HCT116 (cell line): ENCODE measurements around the gene SKA2. TPM values are rescaled to one million over a fixed set of nuclear protein-coding genes. Genes with fewer than 3 reads are reported as not detected.

Experiments used
- ATAC-seq: fragments of 200-7000 bp; cut with Tn5 transposase; 2 replicates; pipeline ENCODE4 v1.9.1; 2020; ENCODE audit warnings: mild to moderate bottlenecking, moderate library complexity
- BruUV-seq: library from RNA; stranded (reverse); fragments of 400-500 nt; replicated peaks from 2 replicates; lab custom pipeline; 2021; lab: Mats Ljungman, UMichigan
- CTCF ChIA-PET: fragments of 300-600 bp; sonication (Branson Sonifier 250); formaldehyde crosslinking; loops from one replicate; lab custom pipeline; 2021; ENCODE audit warnings: antibody characterized with exemption; lab: Charles Lee
- POLR2A ChIA-PET: fragments of 300-600, 350-600 bp; sonication (Branson Sonifier 250); formaldehyde crosslinking; loops from one replicate; lab custom pipeline; 2021; ENCODE audit warnings: antibody characterized with exemption; lab: Charles Lee
- RAD21 ChIA-PET, 2 experiments: fragments of 300-600 bp; sonication (Branson Sonifier 250); formaldehyde crosslinking; loops; one replicate each; lab custom pipeline; 2023; ENCODE audit warnings: low total read pairs in 2 of 2; ENCODE audit not compliant: uncharacterized antibody in 2 of 2, unreplicated experiment in 2 of 2, low non-redundant PET in 1 of 2; lab: Charles Lee
- DNase-seq: peaks from one replicate; pipeline ENCODE4 v3.0.0-alpha.2; 2010; ENCODE audit warnings: low read depth, low spot score
- H2AFZ ChIP-seq: fragments of 200-600 bp; shearing (Covaris generic), sonication (generic); 2 replicates; pipeline ENCODE4 v1.6.1; 2017; ENCODE audit warnings: low read depth, mixed run types, mixed read lengths, antibody characterized with exemption, low read length; ENCODE audit not compliant: poor library complexity, severe bottlenecking
- H3K27ac ChIP-seq: 2 replicates; pipeline ENCODE4 v1.5.1; 2012; ENCODE audit warnings: low read depth, low read length
- H3K27me3 ChIP-seq: fragments of 200-600 bp; sonication (generic); 2 replicates; pipeline ENCODE4 v1.6.1; 2016; ENCODE audit warnings: mixed run types, low read length, mixed read lengths; ENCODE audit not compliant: insufficient read depth
- H3K36me3 ChIP-seq, 2 experiments: fragments of 200-500 bp in 1 of 2; fragments of 200-600 bp in 1 of 2; sonication (Bioruptor generic) in 1 of 2; sonication (generic) in 1 of 2; 2 replicates each; pipeline versions ENCODE4 v1.5.1 to v1.6.1; 2014 to 2016; ENCODE audit warnings: low read length in 2 of 2, inconsistent platforms in 1 of 2, mixed read lengths in 1 of 2, mixed run types in 1 of 2; ENCODE audit not compliant: insufficient read depth in 2 of 2, control insufficient read depth in 1 of 2
- H3K4me1 ChIP-seq, 2 experiments: fragments of 200-600 bp in 1 of 2; sonication (generic) in 1 of 2; 2 replicates each; pipeline versions ENCODE4 v1.5.1 to v1.6.1; 2012 to 2017; ENCODE audit warnings: low read length in 2 of 2, inconsistent platforms in 1 of 2, mild to moderate bottlenecking in 1 of 2, mixed read lengths in 1 of 2, mixed run types in 1 of 2, moderate library complexity in 1 of 2; ENCODE audit not compliant: insufficient read depth in 2 of 2, control insufficient read depth in 1 of 2
- H3K4me2 ChIP-seq: fragments of 200-600 bp; sonication (generic); 2 replicates; pipeline ENCODE4 v1.6.1; 2017; ENCODE audit warnings: mixed run types, low read length, mixed read lengths
- H3K4me3 ChIP-seq, 2 experiments: fragments of 200-600 bp in 1 of 2; sonication (generic) in 1 of 2; replicated peaks in 1 of 2; 2 replicates each; pipeline ENCODE4 v1.5.1; 2011 to 2016; ENCODE audit warnings: low read length in 2 of 2, control low read depth in 1 of 2, low read depth in 1 of 2, mild to moderate bottlenecking in 1 of 2, mixed read lengths in 1 of 2, mixed run types in 1 of 2
- H3K79me2 ChIP-seq: fragments of 200-600 bp; sonication (generic); 2 replicates; pipeline ENCODE4 v1.6.1; 2017; ENCODE audit warnings: mild to moderate bottlenecking, mixed run types, low read length, moderate library complexity, mixed read lengths; ENCODE audit not compliant: insufficient read depth
- H3K9ac ChIP-seq: fragments of 200-600 bp; sonication (generic); 2 replicates; pipeline ENCODE4 v1.6.1; 2016; ENCODE audit warnings: low read length, mixed read lengths
- H3K9me2 ChIP-seq: fragments of 200-600 bp; sonication (generic), shearing (Covaris generic); 2 replicates; pipeline ENCODE4 v1.6.1; 2017; ENCODE audit warnings: mixed run types, mild to moderate bottlenecking, moderate library complexity; ENCODE audit not compliant: insufficient read depth
- H3K9me3 ChIP-seq, 2 experiments: fragments of 200-500 bp in 1 of 2; fragments of 200-600 bp in 1 of 2; sonication (Bioruptor generic) in 1 of 2; sonication (generic) in 1 of 2; 2 replicates each; pipeline ENCODE4 v1.6.1; 2014 to 2017; ENCODE audit warnings: low read length in 2 of 2, mixed read lengths in 2 of 2, inconsistent platforms in 1 of 2, low read depth in 1 of 2, mild to moderate bottlenecking in 1 of 2, mixed run types in 1 of 2, moderate library complexity in 1 of 2; ENCODE audit not compliant: control insufficient read depth in 1 of 2, insufficient read depth in 1 of 2
- H4K20me1 ChIP-seq: fragments of 200-600 bp; sonication (generic), shearing (Covaris generic); 2 replicates; pipeline ENCODE4 v1.6.1; 2017; ENCODE audit warnings: mixed run types, mild to moderate bottlenecking, moderate library complexity; ENCODE audit not compliant: insufficient read depth
- CBX3 ChIP-seq: IDR thresholded peaks from 2 replicates; pipeline ENCODE4 v1.6.1; 2012; ENCODE audit warnings: low read depth
- EGR1 ChIP-seq: IDR thresholded peaks from 2 replicates; pipeline ENCODE4 v1.6.1; 2012; ENCODE audit warnings: low read depth
- EZH2 ChIP-seq: fragments of 200-600 bp; sonication (generic); IDR thresholded peaks from 2 replicates; pipeline ENCODE4 v1.6.1; 2017; ENCODE audit warnings: antibody characterized with exemption, mixed run types
- POLR2A ChIP-seq: IDR thresholded peaks from 2 replicates; pipeline ENCODE4 v1.7.0; 2011; ENCODE audit warnings: borderline replicate concordance; ENCODE audit not compliant: insufficient read depth, insufficient read length; ENCODE audit errors: extremely low read depth
- TCF7L2 ChIP-seq: IDR thresholded peaks from 2 replicates; pipeline ENCODE4 v1.7.0; 2011; ENCODE audit warnings: borderline replicate concordance, inconsistent platforms; ENCODE audit not compliant: insufficient read depth, insufficient read length; ENCODE audit errors: extremely low read depth
- ZFX ChIP-seq: fragments of 450-650 bp; IDR thresholded peaks from 2 replicates; pipeline ENCODE4 v1.6.1; 2017
- ZNF274 ChIP-seq: fragments of 200-500 bp; sonication (Bioruptor generic); IDR thresholded peaks from 2 replicates; pipeline ENCODE4 v1.6.1; 2014; ENCODE audit warnings: mild to moderate bottlenecking, low read depth, low read length, inconsistent platforms
- intact Hi-C: fragments of 100-400 bp; cut with micrococcal nuclease; formaldehyde crosslinking; loops from 2 replicates; pipeline ENCODE4 v1.10.0; 2022
- total RNA-seq: library from RNA; stranded (reverse); gene quantifications from one replicate; pipeline ENCODE4 v1.2.1, GENCODE V29; 2021; ENCODE audit not compliant: unreplicated experiment
- TF ChIP-seq, protein P1 (sequence below): IDR thresholded peaks from 2 replicates; pipeline ENCODE4 v1.6.1; 2011; ENCODE audit warnings: mild to moderate bottlenecking, low read length, moderate library complexity; ENCODE audit not compliant: insufficient replicate concordance; ENCODE audit errors: extremely low read depth
- TF ChIP-seq, protein P2 (sequence below): IDR thresholded peaks from 2 replicates; pipeline ENCODE4 v1.6.1; 2012; ENCODE audit warnings: low read depth

SKA2 gene
- total RNA-seq, 1 experiment from 2014 or later: 72.8 TPM

- H3K27me3 ChIP-seq: no peaks in the 10 kb centered on the region
- ATAC-seq (no peak), DNase-seq (no peak)
- no peak overlapping the region for H3K9ac ChIP-seq
- peaks cover 25 to 51% of the 10 kb centered on the region in 2 experiments for H3K36me3 ChIP-seq
- no peak overlapping the region for H3K4me2 ChIP-seq
- ChIA-PET RAD21 (no interaction called here), CTCF (no interaction called here), POLR2A (no interaction called here)
- H3K27ac ChIP-seq: no peak overlapping the region
- H3K79me2 ChIP-seq: no peaks in the 10 kb centered on the region
- no peak overlapping the region for H3K4me3 ChIP-seq
- no peaks in the 10 kb centered on the region for H3K9me2 ChIP-seq
- H3K4me1 ChIP-seq: no peaks in the 10 kb centered on the region
- H3K9me3 ChIP-seq: no peaks in the 10 kb centered on the region
- intact Hi-C loops: no loop called here
- H2AFZ ChIP-seq: no peak overlapping the region
- TF ChIP-seq TCF7L2 (no peak), POLR2A (no peak)
- TF ChIP-seq, protein P1, sequence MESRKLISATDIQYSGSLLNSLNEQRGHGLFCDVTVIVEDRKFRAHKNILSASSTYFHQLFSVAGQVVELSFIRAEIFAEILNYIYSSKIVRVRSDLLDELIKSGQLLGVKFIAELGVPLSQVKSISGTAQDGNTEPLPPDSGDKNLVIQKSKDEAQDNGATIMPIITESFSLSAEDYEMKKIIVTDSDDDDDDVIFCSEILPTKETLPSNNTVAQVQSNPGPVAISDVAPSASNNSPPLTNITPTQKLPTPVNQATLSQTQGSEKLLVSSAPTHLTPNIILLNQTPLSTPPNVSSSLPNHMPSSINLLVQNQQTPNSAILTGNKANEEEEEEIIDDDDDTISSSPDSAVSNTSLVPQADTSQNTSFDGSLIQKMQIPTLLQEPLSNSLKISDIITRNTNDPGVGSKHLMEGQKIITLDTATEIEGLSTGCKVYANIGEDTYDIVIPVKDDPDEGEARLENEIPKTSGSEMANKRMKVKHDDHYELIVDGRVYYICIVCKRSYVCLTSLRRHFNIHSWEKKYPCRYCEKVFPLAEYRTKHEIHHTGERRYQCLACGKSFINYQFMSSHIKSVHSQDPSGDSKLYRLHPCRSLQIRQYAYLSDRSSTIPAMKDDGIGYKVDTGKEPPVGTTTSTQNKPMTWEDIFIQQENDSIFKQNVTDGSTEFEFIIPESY: no peak
- BruUV-seq: TSS peak; percentile 38
- no peaks in the 10 kb centered on the region for H4K20me1 ChIP-seq
These were observed 47.3 kb upstream of the SKA2 start for GRCh38 chr17:59202320-59202719.

DNA sequence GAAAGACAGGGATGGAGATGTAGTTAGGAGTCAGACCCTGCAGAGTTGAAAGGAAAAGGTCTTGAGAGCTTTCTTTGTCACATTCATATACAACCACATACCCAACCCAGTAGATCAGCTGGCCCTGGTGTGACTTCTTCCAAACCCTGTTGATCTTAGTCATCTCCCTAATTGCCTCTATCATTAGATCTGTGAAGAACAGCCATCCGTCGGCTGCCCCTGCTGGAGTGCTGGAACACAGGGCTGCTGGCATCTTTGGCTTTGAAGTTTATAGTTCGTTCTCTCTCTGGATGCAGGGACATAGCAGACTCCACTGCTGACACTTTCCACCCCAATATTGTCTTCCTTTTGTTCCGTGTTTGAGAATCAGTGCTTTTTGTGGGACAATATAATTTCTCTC is 44.4 kb upstream of the SKA2 start:
- H3K4me3 ChIP-seq: no peak overlapping the region
- no peaks in the 10 kb centered on the region for H3K9me3 ChIP-seq
- H3K27me3 ChIP-seq: no peaks in the 10 kb centered on the region
- no peak overlapping the region for H3K9ac ChIP-seq
- no peak overlapping the region for H3K4me2 ChIP-seq
- BruUV-seq: no TSS peak
- TF ChIP-seq EZH2: no peak
- TF ChIP-seq TCF7L2: no peak
- no peak for TF ChIP-seq EGR1
- no peak for TF ChIP-seq ZNF274
- TF ChIP-seq CBX3: no peak
- TF ChIP-seq ZFX: no peak
- TF ChIP-seq, protein P2, sequence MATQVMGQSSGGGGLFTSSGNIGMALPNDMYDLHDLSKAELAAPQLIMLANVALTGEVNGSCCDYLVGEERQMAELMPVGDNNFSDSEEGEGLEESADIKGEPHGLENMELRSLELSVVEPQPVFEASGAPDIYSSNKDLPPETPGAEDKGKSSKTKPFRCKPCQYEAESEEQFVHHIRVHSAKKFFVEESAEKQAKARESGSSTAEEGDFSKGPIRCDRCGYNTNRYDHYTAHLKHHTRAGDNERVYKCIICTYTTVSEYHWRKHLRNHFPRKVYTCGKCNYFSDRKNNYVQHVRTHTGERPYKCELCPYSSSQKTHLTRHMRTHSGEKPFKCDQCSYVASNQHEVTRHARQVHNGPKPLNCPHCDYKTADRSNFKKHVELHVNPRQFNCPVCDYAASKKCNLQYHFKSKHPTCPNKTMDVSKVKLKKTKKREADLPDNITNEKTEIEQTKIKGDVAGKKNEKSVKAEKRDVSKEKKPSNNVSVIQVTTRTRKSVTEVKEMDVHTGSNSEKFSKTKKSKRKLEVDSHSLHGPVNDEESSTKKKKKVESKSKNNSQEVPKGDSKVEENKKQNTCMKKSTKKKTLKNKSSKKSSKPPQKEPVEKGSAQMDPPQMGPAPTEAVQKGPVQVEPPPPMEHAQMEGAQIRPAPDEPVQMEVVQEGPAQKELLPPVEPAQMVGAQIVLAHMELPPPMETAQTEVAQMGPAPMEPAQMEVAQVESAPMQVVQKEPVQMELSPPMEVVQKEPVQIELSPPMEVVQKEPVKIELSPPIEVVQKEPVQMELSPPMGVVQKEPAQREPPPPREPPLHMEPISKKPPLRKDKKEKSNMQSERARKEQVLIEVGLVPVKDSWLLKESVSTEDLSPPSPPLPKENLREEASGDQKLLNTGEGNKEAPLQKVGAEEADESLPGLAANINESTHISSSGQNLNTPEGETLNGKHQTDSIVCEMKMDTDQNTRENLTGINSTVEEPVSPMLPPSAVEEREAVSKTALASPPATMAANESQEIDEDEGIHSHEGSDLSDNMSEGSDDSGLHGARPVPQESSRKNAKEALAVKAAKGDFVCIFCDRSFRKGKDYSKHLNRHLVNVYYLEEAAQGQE: no peak
- TF ChIP-seq, all 23 proteins: peak for 0
- H3K4me1 ChIP-seq: no peaks in the 10 kb centered on the region
- H4K20me1 ChIP-seq: no peaks in the 10 kb centered on the region; the same call in 1 of the 2 replicates
- no peak overlapping the region for H3K27ac ChIP-seq
- ATAC-seq (no peak; the same call in 1 of the 2 replicates), DNase-seq (no peak)
- ChIA-PET CTCF (no interaction called here), POLR2A (no interaction called here), RAD21 (no interaction called here)
- no peaks in the 10 kb centered on the region for H3K79me2 ChIP-seq
- intact Hi-C loops: no loop called here
- H2AFZ ChIP-seq: no peak overlapping the region
- H3K9me2 ChIP-seq: no peaks in the 10 kb centered on the region
- peaks cover 40 to 72% of the 10 kb centered on the region in 2 experiments for H3K36me3 ChIP-seq
